GM19193 (cell line): Measurements from ENCODE around the gene ARSI.

Experiments
- POLR2A ChIP-seq: IDR thresholded peaks from 4 replicates; pipeline ENCODE4 v1.6.1; 2011; ENCODE audit not compliant: insufficient read depth, insufficient read length; ENCODE audit errors: extremely low read depth

ARSI gene

DNA sequence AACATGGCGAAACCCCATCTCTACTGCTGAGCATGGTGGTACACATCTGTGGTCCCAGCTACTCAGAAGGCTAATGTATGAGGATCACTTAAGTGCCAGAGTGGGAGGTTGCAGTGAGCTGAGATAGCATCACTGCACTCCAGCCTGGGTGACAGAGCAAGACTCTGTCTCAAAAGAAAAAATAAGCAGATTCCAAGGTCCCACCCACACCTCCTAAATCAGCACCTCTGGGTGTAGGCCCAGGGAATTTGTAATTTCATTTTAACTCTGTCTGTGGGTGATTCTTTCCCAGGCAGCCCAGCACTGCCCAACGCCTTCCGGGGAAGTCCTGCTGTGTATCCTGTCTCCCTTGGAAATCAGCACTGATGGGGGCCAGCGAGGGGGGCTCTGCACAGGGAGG, 25.7 kb downstream of the ARSI start:
- no peak for TF ChIP-seq POLR2A

DNA sequence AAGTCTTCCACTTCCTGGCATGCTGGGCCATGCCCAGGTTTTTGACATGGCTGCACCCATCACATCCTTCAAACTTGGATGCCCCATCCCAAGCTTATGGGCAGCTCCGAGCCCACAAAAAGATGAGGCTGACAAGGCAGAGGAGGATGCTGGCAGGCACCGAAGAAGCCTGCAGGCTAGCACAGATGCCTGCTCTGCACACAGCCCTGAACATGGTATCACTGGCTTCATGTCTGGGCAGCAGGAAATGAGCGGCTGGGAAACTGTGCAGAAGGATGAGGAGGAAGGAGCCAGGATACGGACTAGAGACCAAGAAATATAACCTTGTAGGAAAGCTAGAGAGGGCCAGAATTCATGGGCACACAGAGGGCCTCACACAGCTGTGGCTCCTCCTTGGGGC, 27.9 kb downstream of the ARSI start:
- TF ChIP-seq POLR2A, result no peak

DNA sequence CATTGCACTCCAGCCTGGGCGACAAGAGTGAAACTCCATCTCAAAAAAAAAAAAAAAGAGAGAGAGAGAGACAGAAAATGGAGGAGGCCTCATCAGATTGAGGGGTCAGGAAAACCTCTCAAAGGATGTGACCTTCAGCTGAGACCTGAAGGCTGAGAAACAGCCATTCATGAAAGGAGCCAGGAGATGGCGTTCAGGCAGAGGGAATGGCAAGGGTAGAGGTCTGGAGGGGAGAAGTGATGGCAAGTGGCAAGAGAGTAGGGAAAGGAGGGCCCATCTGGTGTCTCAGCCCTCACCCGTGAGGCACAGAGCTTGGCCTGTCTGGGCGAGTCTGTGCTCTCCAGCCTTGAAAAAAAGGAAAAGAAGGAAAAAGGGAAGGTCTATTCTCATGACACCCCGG, 30.2 kb downstream of the ARSI start:
- no peak for TF ChIP-seq POLR2A

DNA sequence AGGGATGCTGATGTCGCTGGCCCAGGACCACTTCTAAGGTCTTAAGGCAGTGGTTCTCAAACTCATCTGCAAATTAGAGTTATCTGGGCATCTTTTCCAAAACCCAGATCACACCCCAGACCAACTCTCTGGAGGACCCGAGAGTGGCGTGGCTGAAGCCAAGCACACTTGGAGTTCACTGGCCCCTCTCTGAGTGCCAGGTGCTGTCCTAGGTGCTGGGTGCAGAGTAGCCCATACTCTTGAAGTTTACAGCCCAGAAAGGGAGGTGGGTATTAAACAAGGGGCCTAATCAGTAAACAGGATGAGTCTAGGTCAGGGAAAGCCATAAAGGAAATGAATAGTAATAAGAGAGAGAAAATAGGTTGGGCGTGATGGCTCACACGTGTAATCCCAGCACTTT, 30.8 kb downstream of the ARSI start:
- no peak for TF ChIP-seq POLR2A

DNA sequence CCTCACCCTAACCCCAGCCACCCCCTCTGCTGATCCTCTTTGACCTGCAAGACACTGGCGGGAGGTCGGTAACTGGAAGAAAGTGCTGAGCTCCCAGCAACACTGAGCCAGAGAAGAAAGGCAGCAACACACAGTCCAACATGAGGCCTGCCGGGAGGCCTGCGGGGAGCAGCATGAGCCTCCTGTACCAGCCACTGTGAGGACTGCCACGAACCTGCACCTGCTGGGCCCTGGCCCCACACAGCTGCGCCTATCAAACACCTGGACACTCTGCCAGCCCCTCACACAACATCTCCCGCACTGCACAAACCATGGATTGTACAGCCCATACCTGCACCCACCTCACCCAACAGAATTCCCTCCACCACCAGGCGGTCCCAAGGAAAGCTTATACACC, 31.4 kb downstream of the ARSI start:
- TF ChIP-seq POLR2A, result no peak

DNA sequence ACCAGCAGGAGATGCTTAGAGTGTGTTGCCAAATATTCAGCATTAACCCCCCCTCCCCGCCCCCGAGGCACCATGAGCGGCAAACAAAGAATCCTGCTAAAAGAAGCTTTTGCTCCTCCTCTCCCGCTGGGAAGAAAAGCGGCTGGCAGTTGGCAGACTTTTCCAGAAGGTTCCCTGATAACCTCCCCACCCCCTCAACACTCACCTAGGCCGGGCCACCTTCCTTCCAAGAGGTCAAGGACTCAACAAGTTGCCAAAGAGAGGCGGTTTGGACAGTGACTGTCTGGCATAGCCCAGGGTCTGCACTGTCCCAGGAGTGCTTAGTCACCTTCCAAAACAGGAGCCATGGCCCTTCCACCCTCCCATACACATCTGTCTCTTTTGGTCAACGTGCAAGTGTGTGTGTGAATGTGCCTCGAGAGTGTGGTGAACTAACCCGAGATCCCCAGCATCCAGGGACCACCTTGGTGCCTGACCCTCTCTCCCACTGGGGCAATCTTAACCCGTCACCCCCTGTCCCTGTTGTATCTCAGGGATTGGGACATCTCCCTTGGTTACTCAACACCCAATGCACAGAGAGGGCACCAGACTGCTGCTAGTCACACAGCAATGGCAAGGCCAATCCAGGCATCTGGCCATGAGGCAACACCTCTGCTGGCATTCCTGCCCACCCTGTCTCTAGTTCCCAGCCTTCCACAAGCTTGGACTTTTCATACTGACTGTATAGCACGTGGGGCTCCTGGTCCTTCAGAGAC, 32.0 kb downstream of the ARSI start:
- TF ChIP-seq POLR2A, result no peak

DNA sequence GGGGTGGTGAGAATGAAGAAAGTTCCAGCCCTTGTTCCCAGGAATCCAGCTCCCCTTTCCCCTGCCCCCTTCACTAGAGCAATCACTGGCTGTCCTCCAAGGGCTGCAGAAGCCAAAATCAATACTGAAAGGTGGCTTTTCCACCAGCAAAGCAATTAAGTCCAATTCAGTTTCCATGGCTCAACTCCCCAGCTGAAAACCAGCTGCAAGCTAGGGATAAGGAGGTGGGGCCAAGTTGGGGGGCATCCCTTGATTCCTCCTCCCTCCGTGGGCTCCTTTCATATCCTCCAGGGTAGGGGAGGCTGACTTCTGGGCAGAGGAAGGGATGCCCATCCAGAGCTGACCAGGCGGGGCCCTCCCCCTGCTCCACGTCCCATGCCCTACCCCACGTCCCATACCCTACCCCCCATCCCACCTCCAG, 35.8 kb downstream of the ARSI start:
- TF ChIP-seq POLR2A, result no peak

DNA sequence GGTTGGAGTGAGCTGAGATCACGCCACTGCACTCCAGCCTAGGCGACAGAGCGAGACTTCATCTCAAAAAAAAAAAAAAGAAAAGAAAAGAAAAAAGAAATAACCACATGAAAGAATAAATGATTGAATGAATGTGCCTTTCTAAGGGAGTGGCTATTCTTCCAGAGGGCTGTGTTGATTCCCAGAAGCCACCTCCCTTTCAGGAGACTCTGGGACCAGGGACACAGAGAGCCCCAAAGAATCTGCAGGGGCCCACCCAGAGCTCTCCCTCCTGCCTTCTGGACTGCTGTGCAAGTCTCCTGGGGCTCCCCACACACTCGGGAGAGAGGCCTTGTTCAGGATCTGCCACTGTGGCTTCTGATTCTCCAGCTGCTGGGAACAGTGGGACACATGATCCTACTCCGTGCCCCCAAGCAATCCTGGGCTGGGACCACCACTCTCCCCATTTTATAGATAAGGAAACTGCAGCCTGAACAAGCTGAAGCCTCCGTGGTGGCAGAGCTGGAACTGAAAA, 36.8 kb downstream of the ARSI start:
- no peak for TF ChIP-seq POLR2A

DNA sequence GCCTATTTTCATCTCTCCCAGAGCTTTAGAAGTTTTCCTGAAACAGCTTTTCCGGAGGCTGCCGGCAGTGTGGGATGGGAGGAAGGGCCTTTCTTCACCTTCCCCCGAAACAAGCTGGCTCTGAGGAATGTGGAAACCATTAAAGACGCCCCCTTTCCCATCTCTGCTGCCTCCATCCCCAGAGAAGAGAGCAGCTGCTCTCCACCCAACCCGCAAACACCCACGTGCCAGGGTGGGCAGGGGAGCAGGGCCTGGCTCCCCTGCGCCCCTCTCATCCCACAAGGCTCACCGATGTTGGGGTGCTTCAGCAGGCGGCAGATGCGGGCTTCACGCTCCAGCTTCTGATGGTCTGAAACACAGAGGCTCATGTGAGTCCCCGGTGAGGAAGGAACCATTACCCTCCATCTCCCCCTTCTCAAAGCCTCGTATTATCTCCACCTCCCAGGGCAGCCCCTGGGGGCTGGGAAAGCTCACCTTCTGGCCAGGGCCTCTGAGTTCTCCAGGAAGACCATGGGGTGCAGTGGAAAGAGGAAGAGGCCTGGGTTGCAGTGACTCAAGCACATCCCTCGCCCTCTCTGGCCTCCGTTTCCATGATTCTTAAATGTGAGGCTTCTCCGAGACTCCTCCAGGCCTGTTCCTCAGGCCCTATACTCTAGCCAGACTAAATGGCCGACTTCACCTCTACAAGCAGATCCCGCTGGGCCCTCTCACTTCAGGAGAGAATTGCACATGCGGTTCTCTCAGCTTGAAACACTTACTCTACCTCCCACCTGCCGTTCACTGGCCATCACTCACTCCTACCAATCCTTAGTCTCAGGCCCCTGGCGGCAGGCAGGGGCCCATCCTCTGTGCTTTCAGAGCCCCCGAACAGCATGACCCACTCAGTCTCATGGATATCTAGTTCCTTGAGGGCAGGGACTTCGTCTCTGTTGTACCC, 37.8 kb downstream of the ARSI start:
- TF ChIP-seq POLR2A, result no peak

DNA sequence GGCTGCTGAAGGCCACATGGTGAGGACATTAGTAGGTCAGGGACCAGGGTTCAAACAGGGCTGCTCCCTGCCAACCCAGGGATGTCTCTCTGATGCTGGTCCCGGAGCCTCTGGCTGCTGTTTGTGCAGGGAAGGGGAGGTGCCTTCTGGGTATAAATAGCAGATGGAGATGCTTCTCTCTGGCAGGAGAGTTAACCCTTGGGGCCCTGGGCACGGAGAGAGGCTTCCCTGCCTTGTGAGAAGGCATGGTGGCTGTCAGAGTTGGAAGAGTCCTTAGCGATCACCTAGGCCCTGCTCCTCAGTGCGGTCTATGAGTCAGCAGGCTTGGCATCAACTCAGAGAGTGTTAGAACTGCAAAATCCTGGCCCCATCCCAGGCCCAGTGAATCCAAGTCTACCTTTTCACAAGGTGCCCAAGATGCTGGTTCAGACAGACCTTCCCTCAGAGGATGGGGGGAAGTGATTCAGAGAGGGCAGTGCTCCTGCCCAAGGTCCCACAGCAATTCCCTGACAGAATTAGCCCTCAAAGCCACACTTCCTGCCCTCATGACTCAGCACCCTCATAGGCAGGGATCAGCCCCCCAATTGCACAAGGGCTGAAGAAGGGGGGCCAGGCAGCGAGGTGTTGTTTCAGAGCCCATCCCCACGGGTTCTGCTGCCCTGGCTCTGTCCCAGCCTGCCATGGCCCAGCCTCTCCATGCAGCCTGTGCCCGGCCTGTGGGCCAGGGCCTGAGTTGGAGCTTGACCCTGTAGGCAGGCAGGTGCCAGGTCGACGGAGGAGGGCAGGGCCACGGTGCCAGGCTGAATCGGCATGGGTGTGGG, 38.7 kb downstream of the ARSI start:
- no peak for TF ChIP-seq POLR2A

DNA sequence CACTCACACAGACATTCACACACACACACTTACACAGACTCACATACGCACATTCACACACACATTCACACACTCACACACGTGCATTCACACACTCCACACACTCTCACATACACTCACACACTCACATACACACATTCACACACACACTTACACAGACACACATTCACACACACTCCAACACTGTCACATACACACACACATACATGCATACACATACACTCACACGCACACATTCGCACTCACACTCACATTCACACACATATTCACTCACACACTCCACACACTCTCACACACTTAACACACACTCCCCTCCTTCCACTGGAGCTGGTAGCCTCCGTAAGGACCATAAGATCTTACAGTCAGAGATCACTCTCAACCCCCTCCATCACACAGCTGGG, 39.3 kb downstream of the ARSI start:
- no peak for TF ChIP-seq POLR2A

DNA sequence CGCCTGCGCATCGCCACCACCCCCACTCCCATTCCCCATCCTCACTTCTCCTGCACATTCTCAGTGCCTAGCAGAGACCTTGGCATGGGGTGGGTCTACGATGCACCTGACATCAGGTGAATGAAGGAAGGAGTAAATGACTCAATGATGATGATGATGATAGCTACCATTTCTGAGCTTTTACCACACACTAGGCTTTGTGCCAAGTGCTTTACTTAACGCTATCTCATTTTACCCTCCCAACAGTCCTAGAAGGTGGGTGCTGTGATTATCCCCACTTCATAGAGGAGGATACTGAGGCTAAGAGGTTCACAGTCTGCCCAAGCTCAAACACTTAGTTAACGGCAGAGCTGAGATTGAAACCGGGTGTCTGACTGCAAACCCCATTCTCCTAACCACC, 40.2 kb downstream of the ARSI start:
- no peak for TF ChIP-seq POLR2A

DNA sequence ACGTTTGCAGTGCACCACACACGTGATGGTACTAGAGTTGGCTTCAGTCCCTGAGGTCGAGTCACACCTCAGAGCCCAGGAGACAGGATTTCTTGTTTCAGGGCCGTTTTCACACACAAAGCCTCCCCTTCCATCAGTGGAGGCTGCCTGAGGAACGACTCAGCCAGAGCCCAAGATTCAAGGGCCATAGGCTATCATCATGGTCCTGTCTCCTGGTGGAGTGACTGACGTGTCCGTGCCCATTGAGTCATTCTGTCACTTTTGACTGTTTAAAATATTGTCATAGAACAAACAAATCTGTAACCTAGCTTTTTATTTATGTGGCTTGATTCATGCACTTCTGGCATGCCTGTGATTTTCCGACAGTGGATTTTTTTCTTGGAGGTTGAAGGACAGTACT, 41.5 kb downstream of the ARSI start:
- TF ChIP-seq POLR2A, result no peak

DNA sequence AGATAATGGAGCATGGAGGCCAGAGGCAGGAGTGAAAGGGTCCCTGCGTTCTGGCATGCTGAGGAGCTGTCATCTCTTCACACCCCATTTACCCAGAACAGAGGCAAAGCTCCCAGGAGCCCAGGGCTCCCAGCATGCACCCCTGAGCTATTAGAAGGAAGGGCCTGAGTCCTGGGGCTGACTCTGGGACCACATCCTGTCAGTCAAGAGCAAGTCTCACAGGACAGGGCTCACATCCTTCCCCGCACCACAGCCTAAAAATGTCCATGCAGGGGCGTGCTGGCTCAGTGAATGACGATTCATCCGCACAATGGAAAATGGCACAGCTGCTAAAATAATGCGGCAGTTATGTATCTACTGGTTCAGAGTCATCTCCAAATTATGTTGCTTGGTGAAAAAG, 44.6 kb downstream of the ARSI start:
- TF ChIP-seq POLR2A, result no peak

DNA sequence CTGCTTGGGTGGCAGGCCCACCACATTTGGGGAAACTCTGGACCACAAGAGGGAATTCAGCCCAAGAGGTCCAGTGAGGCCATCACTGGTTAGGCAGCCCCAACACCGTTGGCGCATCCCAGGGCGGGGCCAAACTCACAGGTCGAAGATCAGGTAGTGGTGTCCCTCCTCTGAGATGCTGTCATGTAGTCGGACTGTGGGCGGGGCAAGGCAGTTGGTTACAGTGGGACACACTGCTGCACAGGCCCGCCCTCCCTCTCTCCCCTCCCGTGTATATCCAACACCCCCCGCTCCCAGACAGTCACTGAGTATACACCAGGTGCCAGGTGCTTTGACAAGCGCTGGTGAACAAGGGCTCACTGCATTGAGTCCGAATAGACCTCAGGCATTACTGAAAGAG, 45.3 kb downstream of the ARSI start:
- TF ChIP-seq POLR2A, result no peak

DNA sequence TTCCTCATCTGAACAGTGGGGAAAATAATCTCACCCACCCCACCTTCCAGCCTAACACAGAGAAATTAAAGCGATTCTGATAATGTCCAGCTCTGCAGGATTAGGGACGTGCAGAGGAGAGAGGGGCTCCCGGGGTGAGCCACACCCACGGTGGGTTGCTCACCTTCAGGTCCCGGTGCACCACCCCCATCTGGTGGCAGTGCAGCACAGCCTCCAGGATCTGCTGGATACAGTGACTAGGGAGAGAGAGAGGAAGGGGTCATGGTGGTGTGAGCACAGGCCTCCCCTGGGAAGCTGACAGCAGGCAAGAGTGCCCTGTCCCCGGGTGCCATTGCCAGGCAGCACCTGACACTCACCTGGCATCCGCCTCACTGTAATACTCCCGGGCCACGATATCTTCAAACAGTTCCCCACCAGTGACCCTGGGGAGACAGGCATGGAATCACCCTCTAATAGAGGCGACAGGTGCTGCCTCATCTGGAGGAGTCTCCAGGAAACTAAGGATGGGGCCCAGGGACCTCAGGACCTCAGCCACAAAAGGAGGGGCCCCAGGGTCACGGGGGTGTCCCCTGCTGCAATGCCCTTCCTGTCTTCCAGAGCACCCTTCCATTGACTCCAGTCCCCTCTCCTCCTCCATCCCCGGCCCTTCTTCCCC, 46.2 kb downstream of the ARSI start:
- TF ChIP-seq POLR2A, result no peak
